HG02798 (cell line): Measurements from ENCODE around the gene ECM2.

ENCODE experiments used
- ATAC-seq: cut with Tn5 transposase; IDR thresholded peaks from one replicate; pipeline ENCODE4 v1.9.1; 2021; ENCODE audit warnings: mild to moderate bottlenecking; ENCODE audit not compliant: unreplicated experiment, poor library complexity

ECM2 gene

DNA sequence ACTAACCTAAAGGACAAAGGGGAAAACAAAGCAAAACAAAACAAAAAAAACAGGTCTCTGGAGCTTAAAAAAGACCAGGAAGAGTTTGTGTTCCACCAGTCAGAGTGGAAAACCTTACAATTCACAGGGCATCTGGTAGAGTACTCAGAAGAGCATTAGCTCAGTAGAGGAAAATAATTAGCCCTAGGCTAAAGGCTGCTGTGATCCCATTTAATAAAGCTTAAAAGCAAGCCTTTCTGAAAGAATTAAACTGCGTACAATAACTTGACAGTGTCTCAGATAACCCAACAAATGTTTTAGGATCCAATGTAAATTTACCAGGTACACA lies 7.3 kb downstream of the ECM2 start:
- no peak for ATAC-seq

DNA sequence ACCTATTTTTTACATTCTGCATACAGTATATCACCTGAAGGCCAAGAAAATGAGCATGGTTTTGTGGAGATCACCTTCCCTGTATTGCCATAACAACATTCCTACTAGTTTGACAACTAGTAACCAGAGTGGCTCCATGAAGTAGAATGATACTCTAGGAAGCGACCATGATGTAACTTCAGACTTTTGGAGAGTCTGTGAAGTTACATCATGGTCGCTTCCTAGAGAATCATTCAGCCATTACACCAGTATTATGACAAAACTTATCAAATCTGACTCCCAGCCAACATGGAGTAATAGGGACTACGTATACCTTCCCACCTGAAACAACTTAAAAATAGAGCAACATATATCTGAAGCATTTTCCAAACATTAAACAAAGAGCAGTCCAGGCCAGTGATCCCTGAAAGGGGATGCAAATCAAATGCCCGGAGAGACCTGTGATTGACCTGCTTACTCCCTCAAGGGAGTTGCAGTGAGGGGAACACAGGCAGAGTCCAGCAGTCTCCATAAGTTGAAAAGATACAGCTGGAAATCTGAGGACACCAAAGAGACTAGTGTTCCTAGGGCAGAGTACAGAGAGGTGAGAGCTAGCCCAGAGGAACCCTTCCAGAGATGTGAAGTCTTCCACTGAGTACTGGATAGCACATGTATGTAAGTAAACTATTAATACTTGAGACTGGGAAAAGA lies 7.8 kb downstream of the ECM2 start:
- no peak for ATAC-seq

DNA sequence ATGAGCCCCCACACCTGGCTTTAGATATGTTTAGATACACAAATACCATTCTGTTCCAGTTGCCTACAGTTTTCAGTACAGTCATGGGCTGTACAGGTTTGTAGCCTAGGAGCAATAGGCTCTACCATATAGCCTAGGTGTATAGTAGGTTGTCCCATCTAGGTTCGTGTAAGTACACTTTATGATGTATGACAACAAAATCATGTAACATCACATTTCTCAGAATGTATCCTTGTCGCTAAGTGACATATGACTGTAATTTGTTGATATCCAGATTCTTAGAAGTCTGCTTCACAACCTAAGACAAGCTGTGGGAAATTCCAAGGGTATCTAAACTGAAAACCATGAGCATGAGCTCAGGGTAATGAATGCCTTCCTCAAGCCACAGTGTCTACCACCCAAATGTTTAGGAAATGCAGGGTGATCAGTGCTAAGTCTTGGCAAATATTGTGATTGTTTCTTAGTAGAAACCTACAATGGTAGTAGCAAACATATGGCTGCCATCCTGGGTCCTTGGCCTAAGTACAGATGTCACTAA lies 8.4 kb downstream of the ECM2 start:
- ATAC-seq = no peak

DNA sequence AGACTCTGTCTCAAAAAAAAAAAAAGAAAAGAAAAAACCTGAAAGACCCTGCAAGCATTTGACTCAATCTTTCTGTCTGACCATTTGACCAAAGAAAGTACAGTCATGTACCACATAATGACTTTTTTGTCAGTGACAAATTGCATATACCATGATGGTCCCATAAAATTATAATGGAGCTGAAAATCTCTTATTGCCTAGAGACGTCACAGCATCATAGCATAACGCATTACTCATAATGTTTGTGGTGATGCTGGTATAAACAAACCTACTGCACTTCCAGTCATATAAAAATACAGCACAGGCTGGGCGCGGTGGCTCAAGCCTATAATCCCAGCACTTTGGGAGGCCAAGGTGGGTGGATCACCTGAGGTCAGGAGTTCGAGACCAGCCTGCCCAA lies 10.5 kb downstream of the ECM2 start:
- ATAC-seq = no peak

DNA sequence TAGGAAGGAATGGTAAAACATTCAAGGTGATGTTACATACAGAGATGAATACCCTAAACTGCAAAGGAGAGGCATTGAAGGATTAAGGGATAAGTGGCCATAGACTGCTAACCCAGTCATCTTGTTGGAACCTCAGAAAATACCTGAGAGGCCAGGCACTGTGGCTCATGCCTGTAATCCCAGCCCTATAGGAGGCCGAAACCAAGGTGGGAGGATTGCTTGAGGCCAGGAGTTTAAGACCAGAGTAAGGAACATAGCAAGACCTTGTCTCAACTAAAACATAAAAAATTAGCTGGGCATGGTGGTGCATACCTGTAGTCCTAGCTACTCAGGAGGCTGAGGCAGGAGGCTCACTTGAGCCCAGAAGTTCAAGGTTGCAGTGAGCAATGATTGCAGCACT lies 10.9 kb downstream of the ECM2 start:
- ATAC-seq = no peak

DNA sequence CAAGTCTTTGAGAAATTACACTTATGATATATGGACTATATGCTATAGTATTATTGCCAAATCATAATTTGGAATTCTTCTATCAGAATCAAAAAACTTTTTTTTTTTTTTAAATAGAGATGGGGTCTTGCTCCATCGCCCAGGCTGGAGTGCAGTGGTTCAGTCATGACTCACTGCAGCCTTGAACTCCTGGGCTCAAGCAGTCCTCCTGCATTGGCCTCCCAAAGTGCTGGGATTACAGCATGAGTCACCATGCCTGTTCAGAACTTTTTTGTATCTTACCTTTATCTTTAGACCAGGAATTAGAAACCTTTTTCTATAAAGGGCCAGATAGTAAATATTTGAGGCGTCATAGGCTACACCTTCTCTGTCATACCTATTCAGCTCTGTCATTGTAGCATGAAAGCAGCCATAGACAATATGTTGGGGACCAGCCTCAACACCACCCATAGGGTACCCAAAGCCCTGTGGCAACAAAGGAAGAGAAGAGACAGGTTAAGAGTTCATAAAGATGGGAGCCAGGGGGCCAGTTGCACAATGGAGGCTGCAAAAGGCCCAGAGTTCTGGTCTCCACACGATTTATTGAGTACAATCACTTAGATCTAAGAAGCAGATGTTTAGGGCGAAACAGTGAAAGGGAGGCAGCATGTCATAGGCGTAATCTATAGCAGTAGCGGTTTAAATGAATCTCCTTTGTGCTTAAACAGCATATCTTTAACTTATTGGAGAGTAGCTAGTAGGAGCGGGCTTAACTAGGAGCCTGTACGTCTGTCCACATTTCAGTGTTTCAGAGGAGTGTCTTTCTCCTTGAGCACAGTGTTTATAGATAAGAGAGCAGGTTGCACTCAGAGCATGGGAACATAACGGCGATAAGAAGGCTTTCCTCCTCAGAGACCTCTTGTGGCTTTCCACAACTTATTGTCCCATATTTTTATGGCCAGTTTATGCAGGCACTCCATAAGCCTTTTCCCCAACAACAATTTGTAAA lies 12.5 kb downstream of the ECM2 start:
- no peak for ATAC-seq

DNA sequence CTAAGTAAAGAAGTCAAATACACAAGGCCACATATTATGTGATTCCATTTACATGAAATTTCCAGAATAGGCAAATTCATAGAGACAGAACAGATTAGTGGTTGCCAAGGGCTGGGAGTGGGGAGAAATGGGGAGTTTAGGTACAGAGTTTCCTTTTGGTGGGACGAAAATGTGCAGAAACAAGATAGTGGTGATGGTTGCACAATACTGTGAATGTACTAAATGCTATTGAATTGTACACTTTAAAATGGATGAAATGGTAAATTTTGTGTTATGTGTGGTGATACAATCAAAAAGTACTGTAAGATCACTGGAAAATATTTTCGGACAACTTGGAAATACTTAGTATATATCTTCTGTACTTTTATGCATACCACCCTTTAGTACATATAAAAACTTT lies 15.0 kb downstream of the ECM2 start:
- no peak for ATAC-seq

DNA sequence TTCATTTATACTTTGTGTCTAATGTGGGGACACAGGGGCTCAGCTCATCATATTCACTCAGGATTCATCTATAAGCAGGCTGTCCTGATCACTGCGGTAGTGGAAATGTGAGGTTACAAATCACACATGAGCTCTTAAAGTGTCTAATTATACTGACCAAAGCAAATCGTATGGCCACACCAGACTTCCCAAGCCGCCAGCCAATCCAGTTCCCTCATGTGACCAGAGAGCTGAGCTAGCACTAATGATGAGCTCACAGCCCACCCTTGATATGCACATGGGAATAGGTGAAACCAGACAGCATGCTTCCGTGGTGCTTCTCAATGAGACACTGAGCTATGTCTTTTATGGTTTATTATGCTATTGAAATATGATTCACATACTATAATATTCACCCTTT lies 17.6 kb downstream of the ECM2 start:
- no peak for ATAC-seq

DNA sequence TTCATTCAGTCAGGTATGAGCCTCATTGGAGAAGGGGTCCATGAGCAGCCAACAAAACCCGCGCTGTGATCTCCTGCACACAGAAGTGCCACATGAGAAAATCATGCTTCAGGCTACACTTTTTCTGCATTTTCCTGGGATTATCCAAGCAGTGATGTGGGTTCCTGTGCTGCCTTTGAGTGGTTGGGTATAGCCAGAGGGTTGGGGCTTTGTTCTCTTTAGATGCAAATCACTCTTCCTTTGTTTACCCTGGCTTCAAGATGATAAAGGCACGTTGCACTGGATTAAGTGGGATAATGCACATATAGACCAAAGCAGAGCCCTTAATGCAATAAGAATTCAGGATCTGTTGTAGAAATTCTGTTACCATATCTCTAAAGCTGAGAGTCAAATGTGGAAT lies 18.7 kb downstream of the ECM2 start:
- no peak for ATAC-seq

DNA sequence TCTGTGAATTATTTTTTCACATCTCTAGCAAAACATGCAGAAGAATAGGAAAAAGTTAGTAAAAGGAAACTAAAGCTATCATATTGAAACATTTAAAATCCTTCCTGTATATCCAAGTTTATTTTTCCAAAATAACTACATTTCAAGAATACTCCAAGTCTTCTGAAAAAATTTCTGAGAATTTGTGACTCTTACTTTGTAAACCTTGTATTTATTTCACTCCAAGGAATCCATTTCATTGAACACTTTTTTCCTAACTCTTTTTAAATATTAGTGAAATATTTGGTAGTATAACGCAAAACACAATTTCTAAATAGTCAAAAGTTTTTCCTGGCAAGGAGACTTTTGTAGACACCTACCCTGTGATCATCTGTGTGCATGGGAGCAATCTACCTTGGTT lies 19.3 kb downstream of the ECM2 start:
- no peak for ATAC-seq

DNA sequence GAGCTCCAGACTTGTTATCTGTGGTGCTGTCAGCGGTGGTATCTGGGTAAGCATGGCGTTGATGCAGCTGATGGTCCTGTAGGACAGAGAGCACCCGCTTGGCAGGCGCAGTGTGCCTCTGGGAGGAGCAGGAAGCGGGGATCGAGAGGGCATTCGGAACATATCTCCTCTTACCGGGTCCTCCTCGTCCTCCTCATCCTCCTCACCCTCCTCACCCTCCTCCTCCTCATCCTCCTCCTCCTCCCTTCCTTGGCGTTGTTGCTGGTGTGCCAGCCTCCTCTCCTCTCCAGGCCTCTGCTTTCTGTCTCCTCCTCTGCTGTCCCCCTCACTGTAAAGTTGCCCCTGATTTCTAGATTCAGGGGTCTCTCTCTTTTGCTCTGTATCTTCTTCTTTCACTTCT lies 21.2 kb downstream of the ECM2 start:
- no peak for ATAC-seq

DNA sequence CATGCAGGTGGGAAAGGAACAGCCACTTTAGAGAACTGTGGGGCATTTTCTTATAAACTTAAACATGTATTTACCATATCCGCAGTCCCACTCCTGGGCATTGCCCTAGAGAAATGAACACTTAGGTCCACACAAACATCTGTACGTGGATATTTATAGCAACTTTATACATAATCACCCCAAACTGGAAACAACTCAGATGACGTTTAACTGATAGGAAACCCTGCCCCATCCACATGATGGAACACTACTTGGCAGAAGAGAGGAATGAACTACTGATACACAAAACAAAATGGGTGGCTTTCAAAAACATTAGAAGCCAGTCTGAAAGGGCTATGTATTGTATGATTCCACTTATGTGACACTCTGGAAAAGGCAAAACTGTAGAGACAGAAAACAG lies 22.4 kb downstream of the ECM2 start:
- ATAC-seq = no peak

DNA sequence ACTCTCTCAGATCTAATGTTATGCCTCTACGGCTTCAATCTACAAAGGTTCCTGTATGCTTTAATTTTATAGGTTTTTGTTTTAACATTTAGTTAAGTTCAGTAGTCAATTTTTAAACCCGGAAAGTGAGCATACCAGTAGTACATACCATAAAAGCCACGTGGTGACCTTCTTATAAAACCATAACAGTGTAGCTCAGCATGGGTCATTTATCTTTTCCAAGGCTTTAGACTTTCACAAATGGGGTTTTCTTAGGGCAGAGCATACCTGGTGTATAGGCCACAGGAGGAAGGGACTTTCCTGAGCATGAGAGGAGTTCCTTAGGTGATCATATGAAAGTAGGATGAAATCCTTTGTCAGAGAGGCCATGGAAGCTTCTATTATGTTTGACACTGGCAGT lies 23.2 kb downstream of the ECM2 start:
- ATAC-seq = no peak

DNA sequence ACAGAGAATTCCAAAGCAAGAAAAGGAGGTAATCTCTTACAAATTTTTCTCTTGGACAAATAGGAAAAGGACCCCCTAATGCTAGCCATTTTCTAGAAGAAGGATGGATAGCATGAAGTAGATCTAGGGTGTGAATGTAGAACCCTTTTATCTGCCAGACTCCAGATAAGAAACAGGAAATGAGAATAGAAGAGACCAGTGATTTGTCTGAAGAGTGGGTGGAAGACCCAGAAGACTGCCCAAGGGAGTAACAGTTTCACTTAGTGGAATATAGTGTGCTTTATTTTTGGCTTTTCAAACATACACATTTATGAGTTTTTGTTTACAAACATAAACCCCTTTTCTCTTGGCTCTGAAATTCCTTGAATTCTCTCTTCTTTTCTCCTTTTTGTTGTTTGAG lies 25.0 kb downstream of the ECM2 start:
- ATAC-seq = no peak

DNA sequence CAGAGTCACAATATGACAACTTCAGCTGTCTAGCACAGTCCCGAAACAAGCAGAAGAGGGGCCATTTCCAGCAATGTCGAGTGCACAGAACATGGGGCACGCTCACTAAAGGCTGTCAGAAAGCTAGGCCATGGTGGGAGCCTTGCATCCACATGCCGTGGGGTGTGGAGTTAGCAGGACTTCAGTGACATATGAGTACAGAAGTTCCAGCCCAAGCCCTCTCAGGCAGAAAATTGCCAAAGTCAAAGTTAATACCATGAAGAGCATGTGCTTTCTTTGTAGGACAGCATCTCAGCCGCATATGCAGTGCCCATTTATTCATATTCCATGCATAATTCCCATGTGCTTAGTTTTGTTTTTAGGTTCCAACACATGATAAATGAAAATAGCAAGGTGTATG lies 26.7 kb downstream of the ECM2 start:
- no peak for ATAC-seq

DNA sequence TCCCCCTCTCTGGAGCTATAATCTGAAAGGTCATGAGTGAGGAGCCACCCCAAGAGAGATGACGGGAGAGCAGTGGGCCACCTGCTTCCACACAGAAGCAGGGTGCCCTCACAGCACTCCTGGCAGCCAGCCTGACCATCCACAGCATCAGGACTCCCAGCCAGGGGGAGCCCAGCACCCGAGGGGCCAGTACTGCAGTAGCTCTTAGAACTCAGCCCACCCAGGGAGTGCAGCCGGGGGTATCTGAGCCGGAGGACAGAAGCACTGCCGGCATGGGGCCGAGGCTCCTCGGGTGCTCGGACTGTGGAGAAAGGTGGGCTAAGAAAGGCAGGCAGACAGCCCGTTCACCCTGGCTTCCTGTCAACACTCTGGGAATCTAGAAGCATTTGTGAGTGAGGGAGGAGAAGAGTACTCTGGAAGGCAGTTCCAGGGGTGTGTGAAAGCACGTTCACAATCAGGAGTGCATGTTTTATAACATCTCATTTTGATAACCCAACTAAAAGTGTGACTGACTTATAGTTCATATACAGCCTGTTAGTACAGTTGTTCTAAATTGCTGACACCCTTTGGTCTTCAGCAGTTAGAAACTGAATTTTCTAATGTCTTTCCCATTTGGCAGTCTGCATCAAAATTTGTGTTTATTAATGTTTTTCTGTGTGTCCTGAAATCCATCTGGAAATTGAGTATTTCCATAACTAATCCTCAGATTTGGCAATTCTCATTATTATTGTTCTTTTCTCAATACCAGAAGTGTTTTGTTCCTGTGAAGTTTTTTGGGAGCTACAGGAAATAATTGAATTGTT lies 27.6 kb downstream of the ECM2 start:
- no peak for ATAC-seq

DNA sequence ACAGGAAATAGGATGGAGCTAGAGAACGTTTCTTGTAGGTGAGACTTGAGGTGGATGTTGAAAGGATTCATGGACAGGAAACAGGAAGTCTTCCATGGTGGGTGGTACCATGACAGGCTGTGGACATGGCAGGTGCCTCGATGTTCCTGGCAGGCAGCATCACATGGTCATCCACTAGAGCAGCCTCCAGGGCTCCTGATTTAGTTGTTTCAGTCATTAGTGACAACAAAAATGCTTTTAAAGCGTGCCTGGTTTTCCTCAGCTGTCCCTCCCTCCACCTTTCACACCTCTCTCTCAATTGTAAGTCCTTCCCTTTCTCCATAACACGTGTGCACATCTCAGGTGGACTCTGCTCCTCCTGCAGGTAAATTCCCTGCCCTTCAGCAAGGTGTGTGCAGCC lies 28.3 kb downstream of the ECM2 start:
- ATAC-seq = no peak

DNA sequence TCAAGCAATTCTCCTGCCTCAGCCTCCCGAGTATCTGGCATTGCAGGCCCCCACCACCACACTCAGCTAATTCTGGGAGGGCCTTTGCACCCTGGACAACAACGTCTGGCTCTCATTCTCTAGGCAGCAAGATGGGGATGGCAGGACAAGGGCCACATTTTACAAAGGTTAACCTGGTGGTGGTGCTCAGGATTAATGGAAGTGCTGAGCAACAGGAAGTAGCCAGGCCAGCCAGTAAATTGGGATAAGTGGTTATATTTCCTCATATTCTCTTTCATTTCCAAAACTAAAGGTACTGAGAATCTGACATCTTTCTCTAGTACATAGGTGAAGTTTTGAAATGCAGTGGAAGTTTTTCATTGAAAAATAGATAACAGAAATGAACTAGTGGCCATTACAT lies 28.8 kb downstream of the ECM2 start:
- no peak for ATAC-seq

DNA sequence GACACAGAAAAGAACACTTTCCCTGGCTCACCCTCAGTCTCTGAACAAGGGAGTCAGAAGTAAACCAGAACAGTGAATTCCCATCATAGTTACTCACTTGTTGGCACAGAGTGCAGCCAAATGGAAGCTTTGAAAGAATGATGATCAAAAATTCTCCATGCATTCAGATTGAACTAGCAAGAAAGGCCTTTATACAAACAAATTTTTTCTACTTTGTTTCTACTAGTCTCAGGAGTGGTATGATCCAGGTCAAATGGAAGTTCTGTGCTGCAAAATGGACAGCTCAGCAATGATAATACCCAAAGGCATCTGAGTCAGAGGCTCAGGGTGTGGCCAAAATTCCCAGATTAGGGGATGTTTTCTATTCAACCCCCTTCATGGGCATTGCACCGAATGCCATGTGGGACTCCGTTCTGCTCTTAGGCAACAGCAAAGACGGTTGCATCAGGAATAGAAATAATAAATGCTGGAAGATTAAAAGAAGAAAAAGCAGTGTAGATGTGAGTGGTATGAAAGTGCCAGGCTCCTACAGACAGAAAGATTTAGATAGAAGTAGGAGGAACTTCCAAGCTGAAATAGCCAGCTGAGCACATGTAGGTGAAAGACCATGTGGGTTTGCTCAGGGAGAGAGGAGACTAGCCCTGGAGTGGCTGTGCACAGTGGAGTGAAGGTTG lies 29.5 kb downstream of the ECM2 start:
- no peak for ATAC-seq

DNA sequence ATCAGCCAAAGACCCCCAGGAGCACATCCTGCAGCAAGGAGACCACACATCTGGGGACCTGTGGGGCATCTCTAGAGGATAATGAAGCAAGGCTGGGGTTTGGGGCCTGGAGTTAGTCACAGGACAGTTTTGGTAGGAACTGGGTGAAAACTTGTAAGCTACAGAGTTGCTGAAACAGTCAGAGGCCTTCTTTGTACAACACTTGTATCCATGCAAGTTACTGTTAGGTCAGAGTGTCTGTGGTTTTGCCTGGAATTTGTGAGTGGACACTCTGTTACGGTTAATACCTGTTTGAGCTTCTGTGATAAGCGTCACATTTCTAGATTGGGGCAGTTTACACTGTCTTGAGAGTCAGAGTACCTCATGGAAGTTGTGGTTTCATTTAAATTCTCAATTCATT lies 30.9 kb downstream of the ECM2 start:
- no peak for ATAC-seq
